GM12892 (cell line): ENCODE data around the gene LMF1.

Source experiments
- POLR2A ChIP-seq: IDR thresholded peaks from 2 replicates; pipeline ENCODE4 v1.6.1; 2011; ENCODE audit warnings: low read depth, low read length, control low read depth
- TAF1 ChIP-seq: IDR thresholded peaks from 2 replicates; pipeline ENCODE4 v1.6.1; 2011; ENCODE audit warnings: low read depth, mild to moderate bottlenecking, control low read depth, low read length, borderline replicate concordance

- no peak for TF ChIP-seq POLR2A
- TF ChIP-seq TAF1 = no peak
These were observed 43.4 kb downstream of the LMF1 start for GRCh38 chr16:927406-927805.
